Peyer's patch (tissue), 4 donors: Measurements from ENCODE around the gene SERPINA4. TPM values are rescaled to one million over a fixed set of nuclear protein-coding genes. Genes with fewer than 3 reads are reported as not detected.

Experiments used
- DNase-seq, 3 donors: peaks; one replicate each; pipeline ENCODE4 v3.0.0-alpha.2; 2017 to 2019
- H3K27ac ChIP-seq, 4 donors: fragments of 200-600 bp; sonication (generic); one replicate each; pipeline ENCODE4 v1.5.1; 2016 to 2019
- H3K27me3 ChIP-seq, 2 donors: fragments of 200-600 bp; sonication (generic); one replicate each; pipeline ENCODE4 v1.5.1; 2019
- H3K36me3 ChIP-seq, 3 donors: fragments of 200-600 bp; sonication (generic); one replicate each; pipeline ENCODE4 v1.5.1; 2016 to 2019
- H3K4me1 ChIP-seq, 4 donors: fragments of 200-600 bp; sonication (generic); one replicate each; pipeline ENCODE4 v1.5.1; 2016 to 2019
- H3K4me3 ChIP-seq, 4 donors: fragments of 200-600 bp; sonication (generic); 1 replicate in 3 of 4; 2 replicates in 1 of 4; pipeline ENCODE4 v1.5.1; 2016 to 2019; ENCODE audit warnings: mild to moderate bottlenecking in 1 of 4
- H3K9me3 ChIP-seq, 4 donors: fragments of 200-600 bp; sonication (generic); one replicate each; pipeline ENCODE4 v1.5.1; 2016 to 2019; ENCODE audit warnings: mild to moderate bottlenecking in 1 of 4
- CTCF ChIP-seq, 6 experiments: fragments of 450-650 bp in 4 of 6; fragments of 200-600 bp in 2 of 6; sonication (generic) in 1 of 6; IDR thresholded peaks; one replicate each; pipeline ENCODE4 v1.5.1; 2017 to 2019; ENCODE audit warnings: antibody characterized with exemption in 6 of 6, mild to moderate bottlenecking in 3 of 6, moderate library complexity in 1 of 6
- POLR2A ChIP-seq, 2 donors: fragments of 450-650 bp; IDR thresholded peaks; one replicate each; pipeline ENCODE4 v1.5.1; 2017; ENCODE audit warnings: antibody characterized with exemption in 2 of 2, mild to moderate bottlenecking in 2 of 2, moderate library complexity in 2 of 2
- total RNA-seq, 4 donors: library from RNA; depleted of rRNA; stranded (reverse); fragments of >200 nt; gene quantifications; one replicate each; pipeline ENCODE4 v1.1.0, GENCODE V29; 2016

The SERPINA4 gene
- total RNA-seq, 4 donors from 2014 or later: not detected

- Histone ChIP-seq H3K4me3 (no peak overlapping the region), H3K9me3 (no peaks in the 10 kb centered on the region), H3K36me3 (no peaks in the 10 kb centered on the region), H3K4me1 (no peaks in the 10 kb centered on the region), H3K27me3 (no peaks in the 10 kb centered on the region), H3K27ac (no peak overlapping the region)
- no peak for TF ChIP-seq CTCF (IDR thresholded peaks at IDR 0.05)
- no peak for TF ChIP-seq POLR2A (IDR thresholded peaks at IDR 0.05)
- no peak for DNase-seq
Observed at GRCh38 chr14:94517641-94518257, 43.5 kb upstream of the SERPINA4 start.

GRCh38 chr14:94521375-94522114, 39.7 kb upstream of the SERPINA4 start:
- no peak overlapping the region for H3K4me3 ChIP-seq
- no peaks in the 10 kb centered on the region for H3K9me3 ChIP-seq
- DNase-seq: no peak
- no peak for TF ChIP-seq POLR2A (IDR thresholded peaks at IDR 0.05)
- no peak overlapping the region for H3K27ac ChIP-seq
- H3K27me3 ChIP-seq: no peaks in the 10 kb centered on the region
- no peaks in the 10 kb centered on the region for H3K36me3 ChIP-seq
- no peaks in the 10 kb centered on the region for H3K4me1 ChIP-seq

GRCh38 chr14:94522115-94522724, 39.0 kb upstream of the SERPINA4 start:
- Histone ChIP-seq H3K9me3 (no peaks in the 10 kb centered on the region), H3K4me1 (no peaks in the 10 kb centered on the region), H3K27me3 (no peaks in the 10 kb centered on the region), H3K4me3 (no peak overlapping the region), H3K36me3 (no peaks in the 10 kb centered on the region), H3K27ac (no peak overlapping the region)
- TF ChIP-seq CTCF (IDR thresholded peaks at IDR 0.05): no peak
- TF ChIP-seq POLR2A (IDR thresholded peaks at IDR 0.05): no peak
- DNase-seq: no peak

DNA sequence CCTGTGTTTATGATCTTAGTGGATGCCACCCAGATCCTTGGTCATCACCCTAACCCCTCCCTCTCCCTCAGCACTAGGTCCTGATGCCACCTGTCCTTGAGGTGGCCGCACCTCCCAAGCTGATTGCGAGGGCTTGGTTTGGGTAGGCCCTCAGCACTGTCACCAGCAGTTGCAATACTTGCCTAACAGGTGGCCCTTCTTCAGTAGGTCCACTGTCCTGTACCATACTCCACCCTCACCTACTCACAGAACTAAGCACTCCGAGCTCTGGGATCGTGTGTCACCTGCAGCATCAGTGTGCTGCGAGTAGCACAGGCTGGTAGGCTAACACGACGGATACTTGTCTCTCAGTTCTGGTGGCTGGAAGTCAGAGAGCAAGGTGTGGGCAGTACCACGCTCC, 38.0 kb upstream of the SERPINA4 start:
- no peaks in the 10 kb centered on the region for H3K27me3 ChIP-seq
- no peak for TF ChIP-seq POLR2A (IDR thresholded peaks at IDR 0.05)
- TF ChIP-seq CTCF (IDR thresholded peaks at IDR 0.05): no peak
- H3K4me3 ChIP-seq: no peak overlapping the region
- DNase-seq: no peak
- no peak overlapping the region for H3K27ac ChIP-seq
- H3K36me3 ChIP-seq: no peaks in the 10 kb centered on the region
- H3K9me3 ChIP-seq: no peaks in the 10 kb centered on the region
- no peaks in the 10 kb centered on the region for H3K4me1 ChIP-seq

DNA sequence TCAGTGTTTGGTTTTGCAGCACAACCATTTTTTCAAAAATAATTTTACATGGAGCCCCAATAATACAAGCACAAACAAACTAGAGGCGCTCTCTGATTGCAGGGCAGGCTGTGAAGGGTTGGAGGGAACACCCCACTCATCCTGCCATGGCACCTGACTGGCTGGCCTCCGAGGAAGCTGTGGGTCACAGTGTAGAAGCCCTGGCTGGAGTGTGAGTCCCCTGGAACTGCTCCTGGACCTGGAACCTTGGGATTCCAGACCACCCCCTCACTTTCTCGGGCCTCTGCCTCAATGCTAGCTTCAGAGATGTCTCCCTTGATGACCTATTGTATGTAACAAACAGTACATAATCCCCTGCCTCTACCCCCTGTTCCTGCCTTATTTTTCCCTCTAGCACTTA, 37.1 kb upstream of the SERPINA4 start:
- Histone ChIP-seq H3K9me3 (no peaks in the 10 kb centered on the region), H3K27me3 (no peaks in the 10 kb centered on the region), H3K27ac (no peak overlapping the region), H3K4me3 (no peak overlapping the region), H3K36me3 (no peaks in the 10 kb centered on the region), H3K4me1 (no peaks in the 10 kb centered on the region)
- DNase-seq: no peak
- no peak for TF ChIP-seq POLR2A (IDR thresholded peaks at IDR 0.05)
- TF ChIP-seq CTCF (IDR thresholded peaks at IDR 0.05): no peak

DNA sequence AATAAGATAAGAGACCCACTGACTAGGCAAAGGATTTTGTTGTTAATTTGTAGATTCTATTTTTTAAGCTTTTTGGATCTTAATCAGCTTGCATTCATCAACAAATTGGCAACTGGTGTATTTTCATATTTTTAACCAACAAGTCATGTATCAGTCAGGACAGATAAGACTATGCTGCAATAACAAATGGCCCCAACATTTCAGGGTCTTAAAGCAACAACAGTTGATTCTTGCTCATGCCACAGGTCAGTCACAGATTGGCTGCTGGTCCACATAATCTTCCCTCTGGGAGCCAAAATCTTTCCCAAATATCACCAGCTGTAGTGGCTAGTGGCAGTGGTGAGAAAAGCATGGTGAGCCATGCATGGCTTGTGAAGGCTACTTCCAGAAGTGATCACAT, 30.1 kb upstream of the SERPINA4 start:
- Histone ChIP-seq H3K36me3 (no peaks in the 10 kb centered on the region), H3K27ac (no peak overlapping the region)
- DNase-seq: no peak

More for the DNA sequence above, 30.1 kb upstream of the SERPINA4 start:
- Histone ChIP-seq H3K4me3 (no peak overlapping the region), H3K27me3 (no peaks in the 10 kb centered on the region), H3K4me1 (no peaks in the 10 kb centered on the region), H3K9me3 (no peaks in the 10 kb centered on the region)
- TF ChIP-seq POLR2A (IDR thresholded peaks at IDR 0.05) (no peak), CTCF (IDR thresholded peaks at IDR 0.05) (no peak)
